Rectal smooth muscle tissue (tissue), 1 donor: ENCODE measurements around the gene BOD1.

Experiments used
- H3K27ac ChIP-seq: one replicate; pipeline ENCODE4 v1.7.0; 2013; ENCODE audit warnings: low read depth, low read length, inconsistent platforms
- H3K27me3 ChIP-seq: one replicate; pipeline ENCODE4 v1.7.0; 2013; ENCODE audit warnings: low read length; ENCODE audit not compliant: control insufficient read depth, insufficient read depth
- H3K36me3 ChIP-seq: one replicate; pipeline ENCODE4 v1.7.0; 2013; ENCODE audit warnings: low read length; ENCODE audit not compliant: control insufficient read depth, insufficient read depth
- H3K4me1 ChIP-seq: one replicate; pipeline ENCODE4 v1.7.0; 2013; ENCODE audit warnings: low read length; ENCODE audit not compliant: control insufficient read depth, insufficient read depth
- H3K4me3 ChIP-seq: one replicate; pipeline ENCODE4 v1.7.0; 2013; ENCODE audit warnings: low read length
- H3K9ac ChIP-seq: one replicate; pipeline ENCODE4 v1.7.0; 2013; ENCODE audit warnings: low read length

BOD1 gene

DNA sequence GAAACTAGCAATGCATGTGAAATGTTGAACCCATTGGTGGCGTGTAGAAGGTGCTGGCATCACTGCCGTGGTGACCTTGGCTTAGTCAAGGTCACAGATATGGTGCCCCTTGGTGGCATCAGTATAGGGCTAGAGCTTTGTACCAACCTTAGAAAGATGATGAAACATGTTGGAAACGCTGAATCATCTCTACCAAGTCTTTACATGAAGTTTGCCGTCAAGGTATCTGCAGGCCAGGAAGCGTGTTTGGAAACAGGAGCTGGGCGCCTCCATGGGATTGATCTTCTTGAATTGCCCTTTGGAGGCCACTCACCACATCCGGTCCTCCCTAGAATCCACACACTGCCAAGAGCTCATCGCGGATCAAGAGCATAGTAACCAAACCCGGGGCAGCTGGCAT is 16.9 kb upstream of the BOD1 start:
- H3K36me3 ChIP-seq = no peaks in the 10 kb centered on the region
- no peak overlapping the region for H3K9ac ChIP-seq
- H3K27me3 ChIP-seq = no peaks in the 10 kb centered on the region
- H3K27ac ChIP-seq = no peak overlapping the region
- H3K4me1 ChIP-seq = no peaks in the 10 kb centered on the region
- H3K4me3 ChIP-seq = no peak overlapping the region

DNA sequence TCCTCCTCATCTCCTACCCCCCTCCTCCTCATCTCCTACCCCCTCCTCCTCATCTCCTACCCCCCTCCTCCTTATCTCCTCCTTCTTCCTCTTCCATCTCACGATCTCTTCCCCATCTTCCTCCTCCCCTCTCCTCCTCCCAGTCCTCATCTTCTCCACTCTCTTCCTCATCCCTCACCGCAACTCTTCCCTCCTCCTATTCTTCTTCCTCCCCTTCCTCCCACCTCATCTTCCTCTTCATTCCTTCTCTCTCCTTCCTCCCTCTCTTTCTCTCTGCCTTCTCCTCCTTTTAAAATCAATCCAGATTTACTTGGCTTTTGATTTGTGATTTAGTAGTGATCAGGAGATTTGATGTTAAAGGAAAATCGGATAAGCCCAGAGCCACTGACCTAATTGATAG is 15.0 kb upstream of the BOD1 start:
- Histone ChIP-seq H3K27me3 (no peaks in the 10 kb centered on the region), H3K9ac (no peak overlapping the region), H3K4me1 (no peaks in the 10 kb centered on the region), H3K4me3 (no peak overlapping the region), H3K27ac (no peak overlapping the region), H3K36me3 (no peaks in the 10 kb centered on the region)

DNA sequence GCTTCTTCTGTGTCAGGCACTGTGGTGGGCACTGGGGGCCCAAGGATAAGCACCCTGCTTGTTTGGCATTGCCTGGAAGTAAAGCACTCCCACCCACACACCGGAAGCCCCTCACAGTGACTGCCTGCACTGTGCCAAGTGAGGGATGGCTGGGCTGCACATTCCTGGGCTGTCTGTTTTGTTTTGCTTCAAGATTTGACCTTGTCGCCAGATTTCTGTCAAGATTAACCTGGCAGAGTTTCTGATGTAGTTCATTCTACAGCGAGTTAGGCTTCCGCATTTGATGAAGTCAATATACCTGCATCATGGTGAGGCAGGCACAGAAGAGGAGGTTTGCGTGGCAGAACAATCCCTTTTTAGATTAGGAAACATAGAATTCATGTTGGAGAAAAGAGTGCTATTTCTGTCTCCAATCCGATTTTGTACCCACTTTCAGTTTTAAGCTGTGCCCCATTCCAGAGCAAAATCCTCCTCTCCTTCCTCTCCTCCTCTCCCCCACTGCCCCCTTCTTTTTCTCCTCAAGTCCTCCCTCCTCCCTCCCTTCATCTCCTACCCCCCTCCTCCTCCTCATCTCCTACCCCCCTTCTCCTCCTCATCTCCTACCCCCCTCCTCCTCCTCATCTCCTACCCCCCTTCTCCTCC is 14.4 kb upstream of the BOD1 start:
- Histone ChIP-seq H3K4me1 (no peaks in the 10 kb centered on the region), H3K27ac (no peak overlapping the region), H3K36me3 (no peaks in the 10 kb centered on the region), H3K4me3 (no peak overlapping the region), H3K9ac (no peak overlapping the region), H3K27me3 (no peaks in the 10 kb centered on the region)

DNA sequence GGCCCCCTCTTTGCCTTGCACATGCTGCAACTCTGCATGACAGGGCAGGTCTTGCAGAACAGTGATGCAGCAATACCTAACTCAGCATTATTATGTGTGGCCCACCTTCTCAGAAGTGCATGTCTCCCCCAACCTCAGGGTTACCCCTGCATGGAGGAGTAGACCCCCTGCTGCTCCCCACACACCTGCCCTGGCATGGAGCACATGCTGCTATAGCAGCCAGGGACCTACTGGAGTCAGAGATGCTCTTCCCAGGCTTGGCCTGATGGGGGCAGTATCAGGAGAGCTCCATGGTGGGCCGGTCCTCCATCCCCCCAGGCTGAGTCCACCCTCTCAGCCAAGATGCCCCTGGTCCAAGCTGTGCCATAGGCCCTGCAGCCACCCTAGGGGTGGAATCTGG is 13.2 kb upstream of the BOD1 start:
- H3K36me3 ChIP-seq = no peaks in the 10 kb centered on the region
- no peaks in the 10 kb centered on the region for H3K4me1 ChIP-seq
- H3K9ac ChIP-seq = no peak overlapping the region
- no peak overlapping the region for H3K4me3 ChIP-seq
- no peak overlapping the region for H3K27ac ChIP-seq
- H3K27me3 ChIP-seq = no peaks in the 10 kb centered on the region

DNA sequence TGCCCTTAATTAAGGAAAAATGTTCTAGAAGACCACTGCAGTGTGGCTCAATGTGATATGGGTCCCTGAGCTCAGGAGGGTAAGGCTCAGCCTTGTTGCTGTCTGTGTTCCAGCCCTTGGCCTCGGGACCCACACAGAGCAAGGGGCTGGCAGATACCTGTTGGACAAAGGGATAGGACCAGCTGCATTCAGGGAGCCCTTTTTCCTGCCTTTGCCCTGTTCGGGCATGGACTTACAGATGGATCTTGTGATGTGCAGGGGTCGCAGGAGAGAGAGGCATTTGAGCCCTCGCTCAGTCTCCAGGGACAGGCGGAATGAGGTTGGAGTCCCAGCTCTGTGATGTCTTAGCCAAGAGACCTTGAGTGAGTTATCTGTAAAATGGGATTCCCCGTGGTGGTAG is 12.1 kb upstream of the BOD1 start:
- Histone ChIP-seq H3K4me3 (no peak overlapping the region), H3K27me3 (no peaks in the 10 kb centered on the region), H3K27ac (no peak overlapping the region), H3K9ac (no peak overlapping the region), H3K4me1 (no peaks in the 10 kb centered on the region), H3K36me3 (no peaks in the 10 kb centered on the region)

DNA sequence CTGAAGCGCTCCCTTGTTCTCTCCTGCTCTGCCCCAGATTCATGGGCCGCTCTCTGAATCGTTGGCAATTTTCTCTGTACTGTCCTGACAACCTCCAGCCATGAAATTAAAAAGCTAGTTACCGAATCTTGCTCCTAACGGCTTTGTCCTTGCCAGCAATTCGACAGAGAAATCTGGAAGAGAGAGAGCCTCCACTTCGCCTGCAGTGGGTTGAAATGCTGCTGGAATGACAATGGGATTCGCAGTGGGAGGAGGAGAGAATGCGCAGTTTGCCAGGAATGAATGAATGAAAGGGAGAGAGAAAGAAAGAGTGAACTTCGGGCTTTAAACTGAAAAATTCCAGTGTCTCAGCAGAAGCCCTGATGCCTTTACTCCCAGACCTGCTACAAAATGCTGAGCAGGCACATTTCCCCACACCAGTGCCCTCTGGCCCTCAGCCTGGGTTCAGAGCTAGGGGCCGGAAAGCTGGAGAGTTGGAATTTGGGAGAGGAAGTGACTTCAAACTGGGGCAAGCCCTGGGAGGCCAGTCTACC is 11.5 kb upstream of the BOD1 start:
- Histone ChIP-seq H3K27ac (no peak overlapping the region), H3K36me3 (no peaks in the 10 kb centered on the region), H3K4me3 (no peak overlapping the region), H3K27me3 (no peaks in the 10 kb centered on the region), H3K9ac (no peak overlapping the region), H3K4me1 (no peaks in the 10 kb centered on the region)

DNA sequence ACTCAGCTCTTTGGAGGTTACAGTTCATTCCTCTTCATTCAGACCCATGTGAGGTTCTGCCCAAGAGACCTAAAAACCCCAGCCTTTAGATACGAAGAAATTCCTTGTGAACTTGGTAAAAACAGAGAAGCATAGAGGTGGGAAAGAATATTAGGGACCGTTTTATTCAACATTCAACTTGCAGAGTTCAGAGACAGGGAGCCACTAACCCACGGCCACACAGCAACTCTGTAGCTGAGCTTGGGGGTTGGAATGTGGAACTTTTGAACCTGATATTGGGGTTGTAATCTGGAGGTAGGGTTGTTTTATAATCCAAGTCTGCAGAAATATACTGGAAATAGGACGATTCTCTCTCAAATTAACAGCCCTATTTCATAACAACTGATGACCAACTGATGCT is 10.8 kb upstream of the BOD1 start:
- Histone ChIP-seq H3K9ac (no peak overlapping the region), H3K4me1 (no peaks in the 10 kb centered on the region), H3K27ac (no peak overlapping the region)

DNA sequence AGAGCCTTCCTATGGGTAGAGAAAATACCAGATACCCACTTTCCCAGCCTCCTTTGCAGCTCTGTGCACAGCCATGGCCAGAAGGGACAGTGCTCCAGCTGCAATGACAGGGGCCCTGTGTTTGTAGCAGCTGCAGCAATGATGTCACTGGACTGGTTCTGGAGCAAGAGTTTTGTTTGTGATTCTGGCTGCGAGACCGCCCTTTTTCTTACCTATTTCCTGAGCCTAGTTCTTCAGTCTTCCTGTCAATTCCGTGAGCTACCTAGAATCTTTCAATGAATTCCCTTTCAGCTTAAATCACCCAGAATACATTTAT is 10.0 kb upstream of the BOD1 start:
- H3K27me3 ChIP-seq = no peaks in the 10 kb centered on the region
- no peak overlapping the region for H3K9ac ChIP-seq
- H3K36me3 ChIP-seq = no peaks in the 10 kb centered on the region
- H3K4me3 ChIP-seq = no peak overlapping the region
- H3K27ac ChIP-seq = no peak overlapping the region
- H3K4me1 ChIP-seq = no peaks in the 10 kb centered on the region

More for the DNA sequence above, 10.8 kb upstream of the BOD1 start:
- no peak overlapping the region for H3K4me3 ChIP-seq
- H3K36me3 ChIP-seq = no peaks in the 10 kb centered on the region
- H3K27me3 ChIP-seq = no peaks in the 10 kb centered on the region

DNA sequence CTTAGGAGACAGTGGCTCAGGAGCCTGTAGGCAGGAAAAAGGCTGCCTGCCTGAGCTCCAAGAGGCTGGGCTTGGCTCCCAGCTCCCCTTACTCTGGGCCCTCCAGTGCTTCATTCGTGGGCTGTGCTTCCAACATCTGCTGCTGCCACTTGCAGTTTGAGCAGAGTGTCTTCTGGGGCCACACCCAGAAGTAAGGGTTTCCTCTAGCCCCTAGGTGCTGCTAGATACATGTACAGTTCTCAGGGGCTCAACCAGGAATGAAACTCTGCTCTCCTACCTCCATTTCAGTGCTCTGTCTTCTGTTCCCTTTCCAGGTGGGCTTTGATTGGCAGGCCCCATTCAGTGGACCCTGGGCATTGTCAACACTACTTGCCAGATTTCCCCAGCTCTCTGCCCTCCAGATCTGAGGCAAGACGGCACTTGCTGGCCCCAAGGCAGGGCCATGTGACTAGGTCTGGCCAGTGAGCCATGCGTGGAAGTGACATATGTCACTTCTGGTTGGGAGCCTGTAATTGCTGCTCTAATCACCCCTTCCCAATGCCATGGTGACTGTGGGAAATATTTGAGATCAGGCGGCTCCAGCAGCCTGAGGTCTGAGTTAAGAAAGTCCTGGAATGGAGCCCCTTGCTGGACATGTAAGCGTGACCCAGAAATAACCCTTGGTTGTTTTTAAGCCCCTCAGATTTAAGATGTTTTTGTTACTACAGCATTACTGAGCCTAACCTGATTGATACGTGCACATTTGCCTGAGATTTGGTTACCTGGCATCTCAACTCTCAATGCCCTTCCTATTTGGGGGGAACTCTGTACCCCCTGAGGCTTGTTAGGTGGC is 9.4 kb upstream of the BOD1 start:
- no peak overlapping the region for H3K27ac ChIP-seq
- no peak overlapping the region for H3K9ac ChIP-seq
- H3K27me3 ChIP-seq = no peaks in the 10 kb centered on the region
- no peak overlapping the region for H3K4me3 ChIP-seq
- no peaks in the 10 kb centered on the region for H3K36me3 ChIP-seq
- no peaks in the 10 kb centered on the region for H3K4me1 ChIP-seq

DNA sequence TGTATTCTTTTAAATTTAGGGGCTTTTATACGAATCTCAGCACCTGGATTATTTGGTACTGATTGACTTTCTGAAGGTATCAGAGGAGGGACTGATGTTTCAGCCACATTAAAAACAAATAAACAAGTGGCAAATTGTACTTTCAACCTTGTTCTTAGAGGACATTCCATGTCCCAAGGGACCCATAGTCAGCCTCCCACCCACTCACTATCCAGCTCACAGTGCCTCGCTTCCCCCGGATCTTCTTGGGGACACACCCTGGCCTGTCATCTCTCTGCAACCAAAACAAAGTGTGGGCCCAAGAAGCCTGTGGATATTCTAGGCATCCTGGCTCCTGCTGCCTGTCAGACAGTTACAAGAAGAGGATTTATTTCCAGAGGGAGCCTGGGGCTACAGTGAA is 8.8 kb upstream of the BOD1 start:
- H3K27me3 ChIP-seq = no peaks in the 10 kb centered on the region
- H3K4me3 ChIP-seq = no peak overlapping the region
- no peaks in the 10 kb centered on the region for H3K4me1 ChIP-seq
- H3K27ac ChIP-seq = no peak overlapping the region
- H3K36me3 ChIP-seq = no peaks in the 10 kb centered on the region
- H3K9ac ChIP-seq = no peak overlapping the region

DNA sequence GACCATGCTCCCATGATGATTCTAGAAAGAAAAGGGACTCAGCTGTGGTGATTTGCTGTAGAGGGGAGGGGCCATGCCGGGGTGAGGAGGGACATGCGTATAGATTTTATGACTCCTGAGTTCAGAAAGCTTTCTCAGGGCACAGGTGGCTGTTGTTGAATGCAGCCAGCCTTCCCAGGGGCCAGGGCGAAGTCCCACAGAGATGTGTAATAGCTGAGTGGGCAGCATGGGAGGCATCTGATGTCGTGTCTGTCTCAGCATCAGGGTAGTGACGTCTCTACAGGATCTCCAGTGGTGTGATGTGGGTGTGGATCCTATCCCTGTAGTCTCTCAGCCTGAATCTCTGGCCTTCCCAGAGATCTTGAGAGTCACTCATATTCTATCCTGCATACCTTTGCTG is 7.8 kb upstream of the BOD1 start:
- Histone ChIP-seq H3K27me3 (no peaks in the 10 kb centered on the region), H3K4me3 (no peak overlapping the region), H3K36me3 (no peaks in the 10 kb centered on the region), H3K9ac (no peak overlapping the region), H3K4me1 (no peaks in the 10 kb centered on the region), H3K27ac (no peak overlapping the region)

DNA sequence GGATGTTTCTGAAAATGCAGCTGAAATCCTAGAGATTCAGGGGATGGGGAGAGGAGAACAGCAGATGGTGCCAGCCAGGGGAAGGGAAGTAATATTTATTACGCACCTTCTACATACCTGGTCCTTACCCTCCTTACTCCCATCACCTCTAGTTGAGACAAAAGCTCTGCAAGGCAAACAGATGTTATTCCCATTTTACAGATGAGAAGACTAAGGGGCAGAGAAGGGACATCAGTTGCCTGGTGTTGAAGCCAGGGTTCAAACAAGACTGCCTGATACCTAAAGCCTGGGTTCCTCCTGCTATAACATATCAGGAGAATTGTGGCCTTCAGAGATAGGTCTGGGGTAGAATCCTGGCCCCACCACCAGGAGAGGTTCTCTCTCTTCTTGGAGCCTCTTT is 7.3 kb upstream of the BOD1 start:
- Histone ChIP-seq H3K27ac (no peak overlapping the region), H3K27me3 (no peaks in the 10 kb centered on the region), H3K36me3 (no peaks in the 10 kb centered on the region), H3K9ac (no peak overlapping the region), H3K4me1 (no peaks in the 10 kb centered on the region), H3K4me3 (no peak overlapping the region)

DNA sequence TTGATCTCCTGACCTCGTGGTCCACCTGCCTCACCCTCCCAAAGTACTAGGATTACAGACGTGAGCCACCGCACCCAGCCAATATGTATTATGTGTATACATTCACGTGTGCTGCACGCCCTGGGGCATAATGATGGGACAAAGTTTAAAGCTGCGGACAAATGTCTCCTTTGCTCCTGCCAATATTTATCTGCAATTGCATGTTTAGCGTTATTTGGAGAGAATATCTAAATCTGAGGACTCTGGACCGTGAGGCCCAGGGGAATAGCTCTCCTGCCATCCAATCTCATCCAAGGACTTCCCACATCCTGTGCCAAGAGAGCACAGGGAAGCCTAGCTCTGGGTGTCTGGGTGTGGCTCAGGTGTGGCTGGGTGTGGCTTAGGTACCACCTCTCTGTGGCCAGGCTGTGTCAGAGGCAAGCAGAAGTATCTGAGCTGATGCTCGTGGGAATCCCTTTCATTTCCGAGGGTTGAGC is 6.9 kb upstream of the BOD1 start:
- Histone ChIP-seq H3K4me3 (no peak overlapping the region), H3K4me1 (no peaks in the 10 kb centered on the region), H3K9ac (no peak overlapping the region), H3K27me3 (no peaks in the 10 kb centered on the region), H3K27ac (no peak overlapping the region), H3K36me3 (no peaks in the 10 kb centered on the region)
